ENCODE data around the gene PTGDR2.
A peak's percentile ranks its signal among the peaks of the same experiment; 100 is the strongest.
"Not testable (repeated sequence)": the region's sequence is repeated elsewhere in the genome, so short reads cannot be mapped to it uniquely, and the experiment has no call there.

The PTGDR2 gene

DNA sequence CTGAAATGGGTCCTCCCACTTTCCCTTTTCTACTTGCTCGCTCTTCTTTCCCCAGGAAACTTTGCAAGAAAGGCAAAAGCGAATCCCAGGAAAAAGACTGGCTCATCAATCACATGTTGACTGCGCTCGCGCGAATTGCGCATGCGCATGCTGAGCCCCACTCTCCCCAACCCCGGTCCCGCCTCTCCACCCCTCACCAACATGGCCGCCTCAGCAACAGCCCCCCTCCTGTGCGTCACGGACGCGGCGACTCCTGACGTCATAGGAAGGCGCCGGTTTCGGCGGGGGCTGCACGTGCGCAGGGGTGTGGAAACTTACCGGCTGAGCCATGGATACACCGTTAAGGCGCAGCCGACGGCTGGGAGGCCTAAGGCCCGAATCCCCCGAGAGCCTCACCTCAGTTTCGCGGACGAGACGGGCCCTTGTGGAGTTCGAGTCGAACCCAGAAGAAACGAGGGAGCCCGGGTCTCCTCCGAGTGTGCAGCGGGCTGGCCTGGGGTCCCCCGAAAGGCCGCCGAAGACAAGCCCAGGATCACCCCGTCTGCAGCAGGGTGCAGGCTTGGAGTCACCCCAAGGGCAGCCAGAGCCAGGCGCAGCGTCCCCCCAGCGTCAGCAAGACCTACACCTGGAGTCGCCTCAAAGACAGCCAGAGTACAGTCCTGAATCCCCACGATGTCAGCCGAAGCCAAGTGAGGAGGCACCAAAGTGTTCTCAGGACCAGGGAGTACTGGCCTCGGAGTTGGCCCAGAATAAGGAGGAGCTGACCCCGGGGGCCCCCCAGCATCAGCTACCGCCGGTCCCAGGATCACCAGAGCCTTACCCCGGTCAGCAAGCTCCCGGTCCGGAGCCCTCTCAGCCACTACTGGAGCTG lies 13.7 kb downstream of the PTGDR2 start, which contains the start of gene CCDC86:
TSS of gene CCDC86 (plus strand) at position 317 of the 871 bp plus-strand sequence. CDS start at position 329, 12 bp downstream.
- DNase-seq (ENCODE audit: low read depth), result peak; percentile 96

DNA sequence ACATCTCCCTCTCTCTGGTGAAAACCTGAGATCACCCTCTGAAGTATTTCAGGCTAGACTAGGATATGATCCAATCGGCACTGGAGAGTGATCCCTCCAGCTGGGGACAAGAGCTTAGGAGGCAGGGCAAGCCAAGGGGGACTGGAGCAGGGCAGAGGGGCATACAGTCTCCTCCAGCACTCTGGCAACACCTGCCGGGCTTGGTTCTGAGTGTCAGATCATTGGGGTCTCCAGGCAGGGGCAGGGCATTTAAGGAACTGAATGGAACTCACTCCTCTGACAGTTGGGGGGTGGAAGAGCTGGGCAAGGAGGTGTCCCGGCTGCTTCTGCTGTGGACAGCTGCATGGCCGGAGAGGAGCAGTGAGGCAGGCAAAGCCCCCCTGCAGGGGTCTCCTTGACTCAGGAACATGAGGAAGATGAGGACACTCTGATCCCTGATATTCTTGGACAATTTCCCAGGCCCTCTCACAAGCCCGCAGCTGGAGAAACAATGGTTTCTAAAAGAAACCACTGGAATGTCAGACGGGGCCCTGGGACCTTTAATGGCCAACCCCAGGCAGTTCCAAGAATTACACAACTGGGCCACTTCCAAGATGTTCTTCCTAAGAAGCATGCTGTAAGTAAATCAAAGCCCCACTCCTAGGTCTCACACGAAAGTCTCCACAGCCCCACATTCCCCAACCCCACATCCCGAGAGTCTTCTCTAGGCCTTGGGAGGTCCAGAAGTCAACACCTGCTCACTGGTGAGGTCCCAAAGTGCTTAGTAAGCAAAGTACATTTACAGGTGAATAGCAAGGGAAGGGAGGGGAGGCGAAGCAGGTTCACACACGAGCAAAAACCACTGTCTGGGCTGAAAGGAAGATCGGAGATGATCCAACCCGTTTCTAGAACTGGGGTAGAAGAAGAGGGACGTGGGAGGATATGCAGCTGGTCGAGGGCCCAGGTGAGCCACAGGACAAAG lies 15.0 kb downstream of the PTGDR2 start:
- no peak for DNase-seq (ENCODE audit: low read depth)

DNA sequence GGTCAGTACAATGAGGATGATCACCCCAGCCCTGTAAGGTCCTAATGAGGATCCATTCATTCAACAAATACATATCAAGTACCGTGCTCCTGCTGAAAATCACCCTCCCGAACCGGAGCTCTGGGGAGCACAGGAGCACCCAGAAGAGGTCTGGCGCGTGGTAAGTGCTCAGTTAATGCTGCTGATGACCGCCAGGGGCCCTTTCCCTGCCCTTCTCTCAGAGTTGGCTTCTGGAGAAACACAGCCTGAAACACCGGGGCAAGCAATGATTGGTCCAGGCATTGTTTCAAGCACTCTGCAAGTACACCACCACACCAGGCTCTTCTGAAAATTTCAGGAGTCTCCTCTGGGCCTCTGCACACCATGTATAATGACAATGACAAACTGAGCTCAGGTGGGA lies 17.6 kb downstream of the PTGDR2 start:
- no peak for DNase-seq (ENCODE audit: low read depth)

DNA sequence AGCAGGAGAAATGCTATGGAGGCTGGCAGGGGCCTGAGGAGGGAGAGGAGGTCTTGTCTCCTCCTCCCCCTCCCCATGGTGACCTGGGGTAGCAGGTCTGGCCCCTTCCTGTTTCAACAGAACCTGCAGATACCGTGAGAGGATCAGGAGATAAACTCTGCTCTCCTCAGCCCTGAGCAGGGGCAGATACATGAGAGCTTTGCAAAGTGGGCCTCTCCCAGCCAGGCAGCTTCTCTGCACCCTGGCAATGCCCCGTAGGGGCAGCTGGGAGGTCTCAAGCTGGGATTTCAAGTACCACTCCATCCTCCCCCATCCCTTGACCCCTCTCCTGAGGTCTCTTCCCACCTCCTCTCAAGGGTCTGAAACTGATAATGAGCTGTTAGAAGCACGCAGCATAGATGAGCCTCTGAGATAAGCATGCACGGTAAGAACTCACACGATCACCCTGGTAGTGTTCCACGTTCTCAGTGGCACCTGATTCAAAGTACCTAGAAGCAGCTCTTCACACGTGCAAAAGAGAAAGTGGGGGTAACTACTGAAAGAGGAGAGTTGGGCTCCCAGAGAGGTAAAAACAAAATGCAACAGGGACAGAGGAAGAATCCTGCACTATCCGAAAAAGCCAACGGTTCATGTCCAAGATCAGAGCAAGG lies 18.8 kb downstream of the PTGDR2 start:
- no peak for DNase-seq (ENCODE audit: low read depth)

DNA sequence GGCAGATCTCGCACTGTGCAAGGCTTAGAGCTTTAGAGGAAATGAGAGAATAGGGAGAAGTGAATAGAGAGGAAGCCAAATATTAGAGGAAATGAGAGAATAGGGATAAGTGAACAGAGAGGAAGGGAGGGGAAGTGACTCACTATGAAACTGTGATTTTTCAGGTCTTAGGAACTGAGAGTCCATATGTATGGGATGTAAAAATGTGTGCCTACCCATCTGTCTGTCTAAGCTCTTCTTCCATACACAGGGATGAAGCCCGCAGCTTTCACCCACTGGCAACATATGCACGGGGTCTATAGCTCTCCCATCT lies 20.3 kb downstream of the PTGDR2 start:
- DNase-seq (ENCODE audit: low read depth), result no peak

DNA sequence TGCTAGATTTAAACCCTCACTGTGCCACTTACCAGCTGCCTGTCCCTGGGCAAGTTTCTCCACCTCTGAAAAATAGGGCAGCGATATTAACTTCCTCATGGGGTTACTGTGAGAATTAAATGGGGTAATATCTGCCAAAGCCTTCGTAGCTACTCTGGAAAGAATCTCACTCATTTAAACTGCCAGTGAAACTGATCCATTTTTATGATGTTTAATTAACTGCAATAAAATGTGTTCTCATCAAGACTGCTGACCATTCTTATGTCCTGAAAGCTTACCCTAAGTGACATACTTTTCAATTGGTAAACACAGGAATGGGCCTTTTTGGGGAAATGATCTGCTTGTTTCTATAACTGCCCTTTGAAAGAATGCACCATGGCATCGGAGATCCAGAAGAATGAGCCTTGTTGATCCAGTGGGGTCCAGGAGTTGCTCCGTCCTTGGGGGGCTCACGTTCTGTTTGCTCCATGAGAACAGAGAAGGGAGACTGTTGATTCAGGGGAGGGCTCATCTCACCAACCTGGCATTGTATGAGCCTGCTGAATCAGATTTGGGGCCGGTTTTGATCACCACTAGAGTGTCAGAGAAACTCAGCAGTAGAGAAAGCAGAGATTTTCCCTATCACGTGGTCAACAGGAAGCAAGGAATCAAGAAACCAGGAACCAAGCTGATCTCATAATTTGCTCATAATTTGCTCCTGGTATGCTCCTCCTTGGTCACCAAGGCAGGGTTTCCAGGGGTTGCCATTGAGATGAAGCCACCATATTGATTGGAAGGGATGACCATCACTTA lies 20.8 kb downstream of the PTGDR2 start:
- no peak for DNase-seq (ENCODE audit: low read depth)

DNA sequence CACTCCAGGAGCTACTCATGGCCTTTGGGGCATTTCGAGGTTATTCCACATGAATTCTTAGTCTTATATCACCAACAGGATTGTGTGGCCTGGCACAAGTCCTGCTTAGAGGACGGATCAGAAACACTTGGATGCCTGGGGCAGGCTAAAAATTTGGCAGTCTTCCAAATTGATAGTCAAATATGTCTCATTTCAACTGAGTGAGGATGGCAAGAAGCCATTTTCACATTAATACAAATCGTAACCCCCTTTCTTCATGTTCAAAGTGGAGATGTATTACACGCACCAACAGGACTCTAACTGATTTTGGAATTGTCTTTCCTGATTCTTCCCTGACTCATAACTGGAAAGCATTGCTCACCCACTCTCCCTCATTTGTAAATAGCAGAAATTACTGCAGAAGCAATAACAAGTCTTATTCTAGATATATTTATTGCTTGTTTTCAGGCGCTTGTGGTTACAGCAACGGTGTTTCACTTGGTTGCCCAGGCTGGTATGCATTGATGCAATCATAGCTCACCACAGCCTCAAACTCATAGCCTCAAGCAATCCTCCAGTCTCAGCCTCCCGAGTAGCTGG lies 24.2 kb downstream of the PTGDR2 start:
- no peak for DNase-seq (ENCODE audit: low read depth)

DNA sequence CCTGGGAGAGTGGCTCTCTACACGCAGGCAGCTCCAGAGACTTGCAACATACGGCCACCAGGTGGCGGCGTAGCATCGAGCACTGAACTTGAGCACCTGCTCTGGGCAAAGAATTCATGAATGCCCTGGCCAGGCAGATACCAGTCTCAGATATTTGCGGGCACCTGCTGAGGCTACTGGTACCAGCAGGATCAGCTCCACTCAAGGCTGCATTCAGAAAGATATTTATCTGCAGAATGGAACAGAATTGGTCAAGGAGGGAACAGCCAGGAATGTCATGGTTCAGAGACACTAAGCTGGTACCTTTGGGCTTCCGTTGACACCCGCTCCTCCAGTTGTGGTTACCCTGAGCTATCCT lies 24.6 kb downstream of the PTGDR2 start:
- DNase-seq (ENCODE audit: low read depth), result peak; percentile 48

DNA sequence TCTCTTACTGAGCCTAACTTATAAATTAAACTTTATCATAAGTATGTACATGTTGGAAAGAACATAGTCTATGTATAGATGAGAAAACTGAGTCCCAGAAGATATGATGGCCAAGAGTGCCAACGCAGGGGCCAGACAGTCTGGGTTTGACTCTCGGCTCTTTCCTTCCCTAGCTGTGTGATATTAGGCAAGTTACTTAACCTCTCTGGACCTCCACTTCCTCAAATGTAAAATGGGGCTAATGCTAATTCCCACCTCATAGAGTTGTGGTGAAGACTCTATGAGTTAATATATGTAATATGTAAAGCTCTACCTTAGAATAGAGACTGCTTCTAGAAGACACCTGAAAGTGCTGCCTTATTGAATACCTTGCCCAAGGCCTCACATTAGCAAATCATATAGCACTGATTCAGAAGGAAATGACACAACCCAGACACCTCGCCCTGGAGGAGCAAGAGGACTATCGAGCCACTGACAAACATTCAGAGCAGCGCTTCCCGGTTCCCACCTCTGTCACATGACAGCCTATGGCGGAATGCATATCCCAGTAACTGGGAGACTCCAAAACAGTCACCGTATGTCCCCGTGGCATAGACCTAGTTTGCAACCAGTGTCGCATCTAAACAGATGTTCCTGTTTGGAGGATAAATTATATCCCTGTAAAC lies 25.1 kb downstream of the PTGDR2 start:
- no peak for DNase-seq (ENCODE audit: low read depth)

DNA sequence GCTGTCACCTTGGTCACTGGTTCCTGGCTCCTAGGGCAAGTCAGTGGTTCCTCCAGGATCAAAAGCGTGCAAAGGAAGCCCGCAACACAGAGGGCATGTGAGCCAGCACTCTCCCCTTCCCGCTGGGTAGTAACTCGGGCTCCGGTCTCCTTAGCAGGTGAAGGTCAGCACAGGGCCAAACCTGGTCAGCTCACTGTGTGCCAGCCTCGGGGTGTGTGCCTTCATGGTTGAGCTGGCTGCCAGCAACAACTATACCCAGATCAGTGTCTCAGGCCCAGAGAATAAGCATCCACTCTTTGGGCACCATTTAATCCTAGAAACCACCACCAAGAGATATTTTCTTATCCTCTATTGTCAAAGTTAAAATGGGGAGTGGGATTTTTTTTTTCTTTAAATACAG lies 30.0 kb downstream of the PTGDR2 start:
- DNase-seq (ENCODE audit: low read depth), result no peak

DNA sequence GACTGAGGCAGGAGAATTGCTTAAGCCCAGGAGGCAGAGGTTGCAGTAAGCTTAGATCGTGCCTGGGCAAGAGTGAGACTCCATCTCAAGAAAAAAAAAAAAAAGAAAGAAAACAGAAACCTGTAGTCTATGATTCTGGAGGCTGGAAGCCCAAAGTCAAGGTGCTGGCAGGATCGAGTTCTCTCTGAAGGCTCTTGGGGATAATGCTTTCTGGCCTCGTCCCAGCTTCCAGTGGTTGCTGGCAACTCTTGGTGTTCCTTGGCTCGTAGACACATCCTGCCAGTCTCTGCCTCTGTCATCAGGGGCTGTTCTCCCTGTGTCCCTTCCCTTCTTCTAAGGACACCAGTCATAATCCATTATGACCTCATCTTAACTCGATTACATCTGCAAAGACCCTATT lies 30.6 kb downstream of the PTGDR2 start:
- no peak for DNase-seq (ENCODE audit: low read depth)

DNA sequence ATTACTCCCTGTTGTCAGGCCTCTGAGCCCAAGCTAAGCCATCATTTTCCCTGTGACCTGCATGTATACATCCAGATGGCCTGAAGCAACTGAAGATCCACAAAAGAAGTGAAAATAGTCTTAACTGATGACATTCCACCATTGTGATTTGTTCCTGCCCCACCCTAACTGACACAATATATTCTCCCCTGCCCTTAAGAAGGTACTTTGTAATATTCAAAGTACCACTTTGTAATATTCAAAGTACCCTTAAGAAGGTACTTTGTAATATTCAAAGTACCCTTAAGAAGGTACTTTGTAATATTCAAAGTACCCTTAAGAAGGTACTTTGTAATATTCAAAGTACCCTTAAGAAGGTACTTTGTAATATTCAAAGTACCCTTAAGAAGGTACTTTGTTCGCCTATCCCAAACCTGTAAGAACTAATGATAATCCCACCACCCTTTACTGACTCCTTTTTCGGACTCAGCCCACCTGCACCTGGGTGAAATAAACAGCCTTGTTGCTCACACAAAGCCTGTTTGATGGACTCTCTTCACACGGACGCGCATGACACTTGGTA lies 31.9 kb downstream of the PTGDR2 start:
- DNase-seq (ENCODE audit: low read depth), result not testable (repeated sequence)

DNA sequence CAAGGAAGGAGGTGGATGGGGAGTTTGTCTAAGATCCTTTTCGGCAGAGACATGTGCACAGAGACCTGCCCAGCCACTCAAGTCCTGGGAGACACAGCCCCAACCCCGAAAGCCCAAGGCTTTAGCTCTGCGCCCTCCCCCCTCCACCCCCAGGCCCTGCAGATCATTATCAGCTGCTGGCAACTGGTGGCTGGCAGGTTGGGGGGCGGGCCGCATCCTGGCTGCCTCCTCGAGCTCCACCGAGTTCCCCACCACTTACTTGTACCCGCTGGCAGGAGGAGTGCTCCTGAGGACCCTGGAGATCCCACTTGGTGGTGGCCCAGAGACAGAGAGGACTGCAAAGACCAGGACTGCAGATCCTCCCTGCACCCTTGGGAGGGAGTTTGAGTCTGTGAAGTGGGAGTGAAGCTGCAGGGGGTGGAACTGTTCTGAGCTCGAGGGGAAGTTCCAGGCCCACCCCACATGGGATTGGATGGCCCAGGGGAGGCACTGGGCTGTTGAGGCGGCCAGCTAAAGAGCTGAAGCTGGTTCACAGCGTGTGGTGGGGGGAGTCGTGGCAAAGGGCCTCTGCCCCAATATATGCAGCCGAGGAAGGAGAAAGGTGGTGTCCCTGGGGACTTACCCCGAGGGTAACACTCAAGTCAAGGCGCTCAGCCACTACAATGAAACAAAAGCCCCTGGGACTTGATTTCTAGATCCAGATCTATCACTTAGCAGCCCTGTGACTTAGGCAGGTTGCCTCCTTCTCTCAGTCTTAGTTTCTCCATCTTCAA lies 33.7 kb downstream of the PTGDR2 start:
- no peak for DNase-seq (ENCODE audit: low read depth)

DNA sequence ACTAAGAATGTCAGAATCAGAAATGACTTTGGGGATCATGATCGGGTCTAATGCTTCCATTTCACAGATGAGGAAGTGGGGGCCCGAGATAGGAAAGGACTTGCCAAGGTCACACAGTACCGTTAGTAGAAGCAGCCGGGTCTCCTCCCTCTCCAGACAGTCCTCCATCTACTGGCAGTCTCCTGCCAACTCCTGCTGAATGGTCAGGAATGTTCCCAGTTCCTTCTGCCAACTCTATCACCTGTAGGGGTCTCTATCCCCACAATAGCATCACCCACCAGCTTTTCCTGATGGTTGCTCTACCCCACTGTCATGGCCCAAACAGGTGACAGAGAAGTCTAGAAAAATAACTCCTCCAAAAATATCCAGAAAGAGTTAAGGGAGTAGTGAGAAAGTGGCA lies 37.7 kb downstream of the PTGDR2 start:
- no peak for DNase-seq (ENCODE audit: low read depth)

DNA sequence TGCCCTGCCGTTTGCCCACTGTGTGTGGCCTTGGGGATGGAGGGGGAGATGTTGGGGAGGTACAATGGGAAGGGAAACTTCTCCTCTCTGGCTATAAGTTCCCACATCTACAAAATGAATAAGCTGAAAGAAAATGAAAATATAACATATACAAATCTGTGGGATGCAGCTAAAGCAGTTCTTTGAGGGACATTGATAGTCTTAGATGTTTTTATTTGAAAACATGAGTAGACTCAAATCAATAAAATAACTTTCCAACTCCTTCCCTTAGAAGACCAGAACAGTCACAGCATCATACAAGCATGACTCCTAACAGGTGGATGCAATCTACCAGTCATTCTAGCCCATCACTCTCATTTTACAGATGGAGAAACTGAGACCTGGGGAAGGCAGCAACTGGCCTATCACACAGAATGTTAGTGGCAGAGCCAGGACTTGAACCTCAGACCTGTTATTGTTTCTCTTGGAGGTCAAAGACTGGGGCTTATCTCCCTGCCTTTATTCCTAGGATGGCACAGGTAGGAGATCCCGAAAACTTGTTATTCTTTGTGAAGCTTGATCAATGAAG lies 39.1 kb downstream of the PTGDR2 start:
- DNase-seq (ENCODE audit: low read depth), result no peak

DNA sequence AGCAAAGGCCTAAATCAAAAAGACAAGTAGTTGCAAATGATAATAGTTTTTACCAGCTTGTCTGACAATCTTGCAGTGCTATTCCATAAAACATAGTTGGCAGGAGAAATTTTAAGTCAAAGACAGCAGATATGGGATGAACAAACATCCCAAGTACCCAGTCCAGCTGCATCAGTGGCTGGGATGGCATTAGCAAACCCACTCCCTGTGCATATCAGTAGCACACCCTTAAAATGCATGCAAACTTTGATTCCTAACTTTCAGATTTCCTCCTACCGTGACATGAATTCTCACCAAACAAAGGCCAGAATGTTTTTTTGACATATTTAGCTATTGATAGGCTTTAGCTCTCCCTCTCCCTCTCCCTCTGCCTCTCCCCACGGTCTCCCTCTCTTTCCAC lies 41.6 kb downstream of the PTGDR2 start:
- DNase-seq (ENCODE audit: low read depth), result no peak

DNA sequence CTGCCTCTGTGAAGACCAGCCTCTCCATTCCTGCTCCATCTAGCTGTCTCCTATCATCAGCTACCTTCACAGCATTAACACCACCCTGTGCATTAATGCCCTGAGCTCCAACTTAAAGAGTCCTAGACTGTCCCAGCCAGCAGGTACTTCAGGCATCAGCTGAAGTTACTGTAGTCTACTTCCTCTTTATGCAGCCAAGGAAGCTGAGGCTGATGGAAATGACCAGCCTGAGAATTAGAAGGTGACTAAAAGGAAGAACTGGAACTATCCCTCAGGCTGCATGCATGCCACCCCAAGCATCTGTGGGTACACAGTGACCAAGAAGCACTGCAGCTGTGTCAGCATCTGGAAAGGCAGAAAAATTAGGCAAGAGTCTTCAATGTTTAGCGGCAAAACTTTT lies 42.4 kb downstream of the PTGDR2 start:
- DNase-seq (ENCODE audit: low read depth), result no peak

DNA sequence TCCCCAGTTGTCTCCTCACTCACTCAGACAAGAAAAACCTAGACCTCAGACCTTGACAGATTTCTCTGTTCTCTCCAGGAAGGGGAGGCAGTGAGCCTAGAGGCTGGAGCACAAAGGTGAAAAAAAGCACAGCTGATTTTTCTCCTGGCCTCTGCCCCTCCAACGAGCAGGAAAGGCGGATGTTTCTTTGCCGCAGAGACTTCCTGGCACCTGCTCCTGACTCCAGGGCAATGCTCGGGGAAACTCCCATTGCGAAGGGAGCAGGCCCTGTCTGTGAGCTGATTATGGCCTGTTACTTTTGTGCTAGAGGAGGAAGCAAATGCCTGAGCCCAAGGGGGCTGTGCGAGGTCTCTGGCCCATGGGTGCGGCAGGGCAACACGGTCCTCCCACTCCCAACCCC lies 45.2 kb downstream of the PTGDR2 start:
- no peak for DNase-seq (ENCODE audit: low read depth)

DNA sequence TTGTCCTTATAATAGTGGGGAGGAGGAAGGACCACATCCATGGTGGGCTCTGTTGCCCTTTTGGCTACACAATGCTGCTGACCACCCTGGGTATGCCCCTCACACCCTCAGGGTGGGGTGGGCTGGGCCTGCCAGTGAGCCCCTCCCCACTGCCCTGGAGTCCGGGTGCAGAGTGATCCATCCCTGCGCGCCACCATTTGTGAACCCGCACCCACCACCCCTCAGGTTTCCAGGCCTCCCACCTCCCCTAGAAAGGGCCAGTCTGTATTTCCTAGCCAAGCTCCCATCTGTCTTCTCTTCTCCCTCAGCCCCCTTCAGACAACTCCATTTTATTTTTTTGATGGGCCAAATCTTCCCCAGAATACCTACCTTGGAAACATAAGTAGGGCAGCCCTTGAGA lies 45.6 kb downstream of the PTGDR2 start:
- DNase-seq (ENCODE audit: low read depth), result no peak

Measured in T-helper 22 cell (primary cell).